Retina (tissue), 1 donor: ENCODE data around the gene TPM2.
A peak's percentile ranks its signal among the peaks of the same experiment; 100 is the strongest.

Experiments used
- DNase-seq: peaks from one replicate; pipeline ENCODE4 v3.0.0-alpha.2; 2016

The TPM2 gene

GRCh38 chr9:35691757-35692301 is 2.1 kb upstream of the TPM2 start:
- DNase-seq = no peak

GRCh38 chr9:35691334-35691650 is 1.6 kb upstream of the TPM2 start:
- no peak for DNase-seq

- peak; percentile 44 for DNase-seq
These were observed 1.0 kb upstream of the TPM2 start for GRCh38 chr9:35690614-35691333.

- peak; percentile 57 for DNase-seq
These were observed 529 bp upstream of the TPM2 start for GRCh38 chr9:35690294-35690613.

- DNase-seq = no peak
These were observed 875 bp downstream of the TPM2 start for GRCh38 chr9:35688558-35689541.

- DNase-seq = no peak
These were observed 1.7 kb downstream of the TPM2 start for GRCh38 chr9:35687972-35688557.

- no peak for DNase-seq
These were observed 2.4 kb downstream of the TPM2 start for GRCh38 chr9:35687306-35687705.

- DNase-seq = no peak
These were observed 3.2 kb downstream of the TPM2 start for GRCh38 chr9:35686222-35687203.

- DNase-seq = no peak
These were observed 4.2 kb downstream of the TPM2 start for GRCh38 chr9:35685506-35685905.

- DNase-seq = no peak
These were observed 4.8 kb downstream of the TPM2 start for GRCh38 chr9:35684921-35685320.

- DNase-seq = no peak
These were observed 6.4 kb downstream of the TPM2 start for GRCh38 chr9:35683323-35683722.

GRCh38 chr9:35682520-35683315 is 7.0 kb downstream of the TPM2 start:
- no peak for DNase-seq

GRCh38 chr9:35682051-35682450 is 7.7 kb downstream of the TPM2 start:
- DNase-seq = no peak

GRCh38 chr9:35681341-35682002 is 8.3 kb downstream of the TPM2 start:
- no peak for DNase-seq

- no peak for DNase-seq
These were observed 9.2 kb downstream of the TPM2 start for GRCh38 chr9:35680331-35681105.

- DNase-seq = no peak
These were observed 9.9 kb downstream of the TPM2 start for GRCh38 chr9:35679766-35680330.

GRCh38 chr9:35679091-35679490 is 10.6 kb downstream of the TPM2 start:
- no peak for DNase-seq

GRCh38 chr9:35675732-35676392 is 13.9 kb downstream of the TPM2 start:
- DNase-seq = peak; percentile 85

GRCh38 chr9:35675204-35675603 is 14.5 kb downstream of the TPM2 start:
- no peak for DNase-seq
